ENCODE measurements around the gene AP1S3.

The AP1S3 gene

DNA sequence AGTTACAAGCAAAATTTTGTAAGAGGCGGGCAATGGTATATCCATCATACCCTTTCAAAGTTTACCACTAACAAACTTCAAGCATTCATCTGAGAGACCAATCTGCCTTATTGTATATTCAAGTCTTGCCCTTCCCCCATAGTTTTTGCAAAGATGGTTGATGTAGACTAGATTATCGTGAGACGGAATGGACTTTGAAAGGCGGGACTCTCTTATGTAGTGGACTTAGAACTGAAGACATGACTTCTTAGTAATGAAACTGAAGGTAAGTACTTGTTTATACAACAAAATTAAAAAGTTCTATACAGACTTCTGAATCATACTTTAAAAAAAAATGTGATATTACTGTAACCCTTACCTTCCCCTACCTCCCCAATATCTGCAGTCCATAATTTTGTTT is 10.4 kb downstream of the AP1S3 start:
- H3K9me3 ChIP-seq (ENCODE audit: insufficient read depth, low read depth, low read length), result no peaks in the 10 kb centered on the region
- no peaks in the 10 kb centered on the region for H3K79me2 ChIP-seq (ENCODE audit: insufficient read depth, low read length)
- H3K4me3 ChIP-seq (ENCODE audit: low read length, poor library complexity, severe bottlenecking), result no peak overlapping the region
- H3K4me1 ChIP-seq (ENCODE audit: insufficient read depth, low read length, poor library complexity, severe bottlenecking), result no peaks in the 10 kb centered on the region
- H3K27me3 ChIP-seq (ENCODE audit: insufficient read depth, low read length, poor library complexity, severe bottlenecking), result no peaks in the 10 kb centered on the region
- H3K9me2 ChIP-seq (replicated peaks; ENCODE audit: low read depth, low read length), result no peaks in the 10 kb centered on the region
- H3K4me2 ChIP-seq (ENCODE audit: low read depth, low read length, poor library complexity, severe bottlenecking), result no peak overlapping the region
- no peak overlapping the region for H2AFZ ChIP-seq (ENCODE audit: low read length)
- no peaks in the 10 kb centered on the region for H4K20me1 ChIP-seq (ENCODE audit: insufficient read depth, low read length, poor library complexity, severe bottlenecking)
- TF ChIP-seq EZH2phosphoT487 (IDR thresholded peaks at IDR 0.05; ENCODE audit: borderline replicate concordance), result no peak
- TF ChIP-seq, protein P1, sequence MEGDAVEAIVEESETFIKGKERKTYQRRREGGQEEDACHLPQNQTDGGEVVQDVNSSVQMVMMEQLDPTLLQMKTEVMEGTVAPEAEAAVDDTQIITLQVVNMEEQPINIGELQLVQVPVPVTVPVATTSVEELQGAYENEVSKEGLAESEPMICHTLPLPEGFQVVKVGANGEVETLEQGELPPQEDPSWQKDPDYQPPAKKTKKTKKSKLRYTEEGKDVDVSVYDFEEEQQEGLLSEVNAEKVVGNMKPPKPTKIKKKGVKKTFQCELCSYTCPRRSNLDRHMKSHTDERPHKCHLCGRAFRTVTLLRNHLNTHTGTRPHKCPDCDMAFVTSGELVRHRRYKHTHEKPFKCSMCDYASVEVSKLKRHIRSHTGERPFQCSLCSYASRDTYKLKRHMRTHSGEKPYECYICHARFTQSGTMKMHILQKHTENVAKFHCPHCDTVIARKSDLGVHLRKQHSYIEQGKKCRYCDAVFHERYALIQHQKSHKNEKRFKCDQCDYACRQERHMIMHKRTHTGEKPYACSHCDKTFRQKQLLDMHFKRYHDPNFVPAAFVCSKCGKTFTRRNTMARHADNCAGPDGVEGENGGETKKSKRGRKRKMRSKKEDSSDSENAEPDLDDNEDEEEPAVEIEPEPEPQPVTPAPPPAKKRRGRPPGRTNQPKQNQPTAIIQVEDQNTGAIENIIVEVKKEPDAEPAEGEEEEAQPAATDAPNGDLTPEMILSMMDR (conservative IDR thresholded peaks at IDR 0.05; ENCODE audit: low read length), result no peak
- H3K36me3 ChIP-seq (ENCODE audit: insufficient read depth, low read length), result no peaks in the 10 kb centered on the region
- no peaks in the 10 kb centered on the region for H3F3A ChIP-seq (ENCODE audit: low read depth)
- H3K9ac ChIP-seq (ENCODE audit: low read depth, low read length, poor library complexity, severe bottlenecking), result no peak overlapping the region

DNA sequence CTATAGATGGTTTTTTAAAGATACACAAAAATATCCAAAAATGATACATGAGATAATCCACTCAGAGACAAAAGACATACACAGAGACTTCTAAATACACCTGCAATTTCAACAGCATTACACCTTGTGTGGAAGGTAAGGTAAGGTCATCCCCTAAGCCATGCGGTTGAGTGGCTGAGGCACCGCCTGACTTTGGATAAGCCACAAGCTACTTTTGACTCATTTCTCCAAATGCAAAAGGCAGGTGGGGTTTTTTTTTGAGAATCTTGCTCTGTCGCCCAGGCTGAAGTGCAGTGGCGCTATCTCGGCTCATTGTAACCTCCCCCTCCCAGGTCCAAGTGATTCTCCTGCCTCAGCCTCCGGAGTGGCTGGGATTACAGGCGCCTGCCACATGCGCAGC is 13.1 kb downstream of the AP1S3 start:
- no peaks in the 10 kb centered on the region for H3K79me2 ChIP-seq (ENCODE audit: insufficient read depth, low read length)
- H3K4me3 ChIP-seq (ENCODE audit: low read length, poor library complexity, severe bottlenecking), result no peak overlapping the region
- no peaks in the 10 kb centered on the region for H3K27me3 ChIP-seq (ENCODE audit: insufficient read depth, low read length, poor library complexity, severe bottlenecking)
- TF ChIP-seq EZH2phosphoT487 (IDR thresholded peaks at IDR 0.05; ENCODE audit: borderline replicate concordance), result no peak
- TF ChIP-seq, protein P1 (conservative IDR thresholded peaks at IDR 0.05; ENCODE audit: low read length), result no peak
- H3K9me2 ChIP-seq (replicated peaks; ENCODE audit: low read depth, low read length), result no peaks in the 10 kb centered on the region
- no peaks in the 10 kb centered on the region for H3K36me3 ChIP-seq (ENCODE audit: insufficient read depth, low read length)
- H2AFZ ChIP-seq (ENCODE audit: low read length), result no peak overlapping the region
- no peaks in the 10 kb centered on the region for H3F3A ChIP-seq (ENCODE audit: low read depth)
- no peaks in the 10 kb centered on the region for H3K4me1 ChIP-seq (ENCODE audit: insufficient read depth, low read length, poor library complexity, severe bottlenecking)
- no peaks in the 10 kb centered on the region for H4K20me1 ChIP-seq (ENCODE audit: insufficient read depth, low read length, poor library complexity, severe bottlenecking)
- no peak overlapping the region for H3K9ac ChIP-seq (ENCODE audit: low read depth, low read length, poor library complexity, severe bottlenecking)
- H3K4me2 ChIP-seq (ENCODE audit: low read depth, low read length, poor library complexity, severe bottlenecking), result no peak overlapping the region
- no peaks in the 10 kb centered on the region for H3K9me3 ChIP-seq (ENCODE audit: insufficient read depth, low read depth, low read length)

DNA sequence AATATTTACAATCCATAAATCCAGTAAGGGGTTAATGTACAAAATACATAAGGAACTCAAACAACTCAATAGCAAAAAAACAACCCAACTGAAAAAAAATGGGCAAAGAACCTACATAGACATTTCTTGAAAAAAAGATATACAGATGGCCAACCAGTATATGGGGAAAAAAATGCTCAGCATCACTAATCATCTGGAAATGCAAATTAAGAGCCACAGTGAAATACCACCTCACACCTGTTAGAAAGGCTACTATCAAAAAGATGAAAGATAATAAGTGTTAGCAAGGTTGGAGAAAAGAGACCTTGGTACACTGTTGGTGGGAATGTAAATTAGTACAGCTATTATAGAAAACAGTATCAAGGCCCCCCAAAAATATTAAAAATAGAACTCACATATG is 14.6 kb downstream of the AP1S3 start:
- Histone ChIP-seq H3K4me3 (ENCODE audit: low read length, poor library complexity, severe bottlenecking) (no peak overlapping the region), H3K9ac (ENCODE audit: low read depth, low read length, poor library complexity, severe bottlenecking) (no peak overlapping the region), H3K4me2 (ENCODE audit: low read depth, low read length, poor library complexity, severe bottlenecking) (no peak overlapping the region), H3K9me3 (ENCODE audit: insufficient read depth, low read depth, low read length) (no peaks in the 10 kb centered on the region), H3K27me3 (ENCODE audit: insufficient read depth, low read length, poor library complexity, severe bottlenecking) (no peaks in the 10 kb centered on the region), H3F3A (ENCODE audit: low read depth) (no peaks in the 10 kb centered on the region), H4K20me1 (ENCODE audit: insufficient read depth, low read length, poor library complexity, severe bottlenecking) (no peaks in the 10 kb centered on the region), H3K9me2 (replicated peaks; ENCODE audit: low read depth, low read length) (no peaks in the 10 kb centered on the region), H3K79me2 (ENCODE audit: insufficient read depth, low read length) (no peaks in the 10 kb centered on the region), H3K4me1 (ENCODE audit: insufficient read depth, low read length, poor library complexity, severe bottlenecking) (no peaks in the 10 kb centered on the region), H2AFZ (ENCODE audit: low read length) (no peak overlapping the region), H3K36me3 (ENCODE audit: insufficient read depth, low read length) (no peaks in the 10 kb centered on the region)
- no peak for TF ChIP-seq EZH2phosphoT487 (IDR thresholded peaks at IDR 0.05; ENCODE audit: borderline replicate concordance)
- TF ChIP-seq, protein P1 (conservative IDR thresholded peaks at IDR 0.05; ENCODE audit: low read length), result no peak

All from Loucy (cell line).